HG03432 (cell line): ENCODE results near the gene RANBP17.

ENCODE experiments used
- ATAC-seq: cut with Tn5 transposase; IDR thresholded peaks from one replicate; pipeline ENCODE4 v1.9.1; 2021; ENCODE audit warnings: mild to moderate bottlenecking, moderate library complexity; ENCODE audit not compliant: unreplicated experiment

The RANBP17 gene

DNA sequence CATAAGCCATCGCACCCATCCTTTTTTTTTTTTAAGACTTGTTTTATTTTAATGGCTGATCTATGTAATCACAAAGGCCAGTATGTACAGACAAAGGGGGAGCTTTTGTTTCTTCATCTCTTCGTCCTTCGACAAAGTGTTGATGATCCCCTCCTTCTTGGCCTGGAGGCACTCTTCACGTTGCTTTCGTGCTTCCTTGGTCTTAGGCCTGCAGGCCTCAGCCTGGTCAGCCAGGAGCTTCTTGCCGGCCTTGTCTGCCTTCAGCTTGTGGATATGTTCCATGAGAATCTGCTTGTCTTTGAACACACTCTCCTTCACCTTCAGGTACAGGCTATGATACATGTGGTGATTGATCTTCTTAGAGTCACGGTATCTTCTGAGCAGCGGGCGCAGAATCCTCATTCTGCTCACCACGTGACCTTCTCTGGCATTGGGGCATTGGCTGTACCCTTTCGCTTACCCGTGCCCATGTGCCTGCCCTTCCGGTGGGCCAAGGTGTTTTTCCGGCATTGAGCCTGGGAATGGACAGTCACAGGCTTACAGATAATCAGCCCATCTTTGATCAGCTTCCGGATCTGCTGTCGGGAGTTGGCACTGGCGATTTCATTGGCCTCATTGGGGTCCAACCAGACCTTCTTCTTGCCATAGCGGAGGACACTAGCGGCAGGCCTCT, 483.3 kb downstream of the RANBP17 start:
- no peak for ATAC-seq
